Ishikawa (cell line): ENCODE measurements around the gene MEPE.

Experiments
- CEBPB ChIP-seq: IDR thresholded peaks from 2 replicates; pipeline ENCODE4 v1.6.1; 2012
- EP300 ChIP-seq: IDR thresholded peaks from 2 replicates; pipeline ENCODE4 v1.6.1; 2012; ENCODE audit warnings: borderline replicate concordance
- FOXM1 ChIP-seq: IDR thresholded peaks from 2 replicates; pipeline ENCODE4 v1.6.1; 2012; ENCODE audit warnings: low read depth, borderline replicate concordance
- MAX ChIP-seq: IDR thresholded peaks from 2 replicates; pipeline ENCODE4 v1.6.1; 2012
- TAF1 ChIP-seq: IDR thresholded peaks from 2 replicates; pipeline ENCODE4 v1.6.1; 2012; ENCODE audit warnings: low read depth, mild to moderate bottlenecking
- TCF12 ChIP-seq: IDR thresholded peaks from 2 replicates; pipeline ENCODE4 v1.6.1; 2012; ENCODE audit warnings: low read depth
- TEAD4 ChIP-seq: IDR thresholded peaks from 2 replicates; pipeline ENCODE4 v1.6.1; 2012
- USF1 ChIP-seq: IDR thresholded peaks from 2 replicates; pipeline ENCODE4 v1.6.1; 2012
- YY1 ChIP-seq: IDR thresholded peaks from 2 replicates; pipeline ENCODE4 v1.6.1; 2012; ENCODE audit warnings: low read depth

GRCh38 chr4:87872028-87872427 lies 39.3 kb downstream of the MEPE start:
- TF ChIP-seq TAF1, result no peak
- no peak for TF ChIP-seq MAX
- no peak for TF ChIP-seq TEAD4
- no peak for TF ChIP-seq FOXM1
- no peak for TF ChIP-seq USF1
- no peak for TF ChIP-seq CEBPB
- no peak for TF ChIP-seq EP300
- no peak for TF ChIP-seq TCF12
- TF ChIP-seq YY1, result no peak
